Renal cortex interstitium (tissue), 11 donors: ENCODE data around the gene FAM174C. TPM values are rescaled to one million over a fixed set of nuclear protein-coding genes. Genes with fewer than 3 reads are reported as not detected.

ENCODE experiments used
- DNase-seq, 11 donors: peaks; one replicate each; pipeline ENCODE4 v3.0.0-alpha.2; 2013; ENCODE audit warnings: low read depth in 9 of 11, low spot score in 4 of 11; ENCODE audit errors: extremely low read depth in 1 of 11
- polyA plus RNA-seq, 3 donors: library from polyadenylated mRNA; unstranded; fragments of 120-200 nt; gene quantifications; one replicate each; pipeline ENCODE4 v1.2.1, GENCODE V29; 2013; ENCODE audit not compliant: insufficient read length in 3 of 3

Gene FAM174C
- polyA plus RNA-seq, 3 donors = 14.8 to 25.6 (median 21.3) TPM

DNA sequence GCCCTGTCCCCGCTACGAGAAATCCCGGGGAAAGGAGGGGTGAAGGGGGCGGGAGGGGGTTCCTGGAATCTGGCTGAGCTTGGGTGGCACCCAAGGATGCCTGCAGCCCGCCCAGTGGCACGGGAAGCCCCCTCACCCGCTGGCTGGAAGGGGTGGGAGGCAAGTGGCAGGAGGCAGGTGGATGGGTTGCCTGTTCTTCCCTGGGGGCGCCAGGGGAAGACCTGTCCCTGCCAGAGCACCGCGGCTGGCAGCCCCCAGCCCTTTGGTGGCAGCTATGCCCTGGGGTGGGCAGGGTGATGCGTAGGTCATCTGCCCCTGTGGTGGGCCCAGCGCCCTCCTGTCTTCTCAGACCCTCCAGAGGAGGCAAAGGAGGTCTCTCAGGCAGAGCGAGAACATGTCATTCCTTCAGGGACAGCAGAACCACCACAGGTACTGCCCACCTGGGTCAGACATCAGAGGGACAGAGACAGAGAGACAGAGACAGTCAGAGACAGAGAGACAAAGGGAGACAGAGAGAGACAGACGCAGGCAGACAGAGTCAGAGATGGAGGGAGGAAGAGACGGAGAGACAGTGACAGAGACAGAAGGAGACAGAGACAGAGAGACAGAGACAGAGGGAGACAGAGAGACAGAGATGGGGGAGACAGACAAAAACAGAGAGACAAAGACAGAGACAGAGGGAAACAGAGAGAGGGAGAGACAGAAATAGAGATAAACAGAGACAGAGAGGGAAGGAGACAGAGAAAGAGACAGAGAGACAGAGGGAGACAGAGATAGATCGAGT lies 47.1 kb downstream of the FAM174C start:
- DNase-seq = no peak

DNA sequence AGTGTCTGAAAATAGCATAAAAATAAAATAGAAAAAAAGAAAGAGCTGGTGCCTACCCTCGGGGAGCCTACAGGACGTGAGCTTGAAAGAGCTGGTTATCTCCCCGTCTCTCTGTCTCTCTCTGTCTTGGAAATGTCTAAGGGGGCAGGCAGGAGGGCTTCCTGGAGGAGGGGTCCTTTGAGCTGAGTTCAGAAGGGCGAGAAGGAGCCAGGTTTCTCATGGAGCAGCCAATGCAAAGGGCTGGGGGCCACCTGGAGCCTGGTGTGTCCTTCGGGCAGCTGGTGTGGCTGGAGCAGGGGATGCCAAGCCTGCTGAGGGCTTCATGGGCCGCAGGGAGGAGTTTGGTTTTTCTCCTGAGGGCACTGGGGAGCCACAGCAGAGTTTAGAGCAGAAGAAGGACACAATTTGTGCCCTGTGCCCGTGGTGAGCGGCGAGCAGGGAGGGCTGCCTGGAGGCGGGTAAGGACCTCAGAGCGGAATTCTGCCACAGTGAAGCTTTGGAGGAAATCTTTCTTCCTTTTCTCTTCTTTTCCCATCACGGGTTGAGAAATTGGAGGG lies 49.0 kb downstream of the FAM174C start:
- no peak for DNase-seq

- DNase-seq = peak in 10 of 11 donors; percentile 33 to 70 (median 58)
Measured at GRCh38 chr19:1324806-1325567, 49.7 kb downstream of the FAM174C start.

GRCh38 chr19:1325568-1326294 lies 50.4 kb downstream of the FAM174C start:
- DNase-seq = no peak

DNA sequence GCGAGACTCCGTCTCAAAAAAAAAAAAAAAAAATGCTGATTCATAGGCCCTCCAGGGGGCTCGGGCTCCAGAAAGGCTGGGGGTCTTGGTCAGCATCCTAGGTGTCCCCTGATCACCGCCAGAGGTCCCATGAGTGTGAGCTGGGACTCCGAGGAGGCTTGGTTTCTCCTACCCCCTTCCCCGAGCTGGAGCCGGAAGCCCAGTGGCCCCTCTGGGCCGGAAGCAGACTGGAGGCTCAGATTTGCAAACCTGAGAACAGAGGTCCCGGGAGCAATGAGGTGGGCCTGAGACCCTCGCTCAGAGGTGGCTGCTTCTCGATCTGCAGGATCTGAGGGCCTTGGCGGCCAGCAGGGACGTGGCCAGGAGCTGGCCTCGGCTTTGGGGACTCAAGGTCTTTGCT lies 51.8 kb downstream of the FAM174C start:
- no peak for DNase-seq

Other genes with a start within 250 kb of the FAM174C start
- gene CNN2, start 248.9 kb upstream of the FAM174C start, polyA plus RNA-seq = 100 to 1,000 TPM; 163 to 196 (median 180) TPM
- 10 to 100 TPM in 1 of 3 donors, 1 to 10 TPM in 2; 7.2 to 10.1 (median 8.2) TPM for gene ABCA7, start 235.4 kb upstream of the FAM174C start, polyA plus RNA-seq
- gene ARHGAP45, start 208.4 kb upstream of the FAM174C start, polyA plus RNA-seq = 10 to 100 TPM in 2 of 3 donors, 1 to 10 TPM in 1; 8.5 to 15.7 (median 15.4) TPM
- gene POLR2E, start 180.2 kb upstream of the FAM174C start, polyA plus RNA-seq = 100 to 1,000 TPM; 120 to 167 (median 144) TPM
- gene GPX4, start 171.5 kb upstream of the FAM174C start, polyA plus RNA-seq = 100 to 1,000 TPM; 237 to 269 (median 243) TPM
- 10 to 100 TPM; 14.9 to 23.6 (median 18.3) TPM for gene SBNO2, start 101.3 kb upstream of the FAM174C start, polyA plus RNA-seq
- 10 to 100 TPM; 56.8 to 62.2 (median 59.0) TPM for gene STK11, start 69.8 kb upstream of the FAM174C start, polyA plus RNA-seq
- gene CBARP, start 37.5 kb upstream of the FAM174C start, polyA plus RNA-seq = 1 to 10 TPM; 1.5 to 8.7 (median 2.0) TPM
- 100 to 1,000 TPM in 2 of 3 donors, 10 to 100 TPM in 1; 82.2 to 145 (median 129) TPM for gene ATP5F1D, start 33.8 kb upstream of the FAM174C start, polyA plus RNA-seq
- gene MIDN, start 26.9 kb upstream of the FAM174C start, polyA plus RNA-seq = 10 to 100 TPM; 42.1 to 70.7 (median 67.6) TPM
- 100 to 1,000 TPM; 803 to 982 (median 849) TPM for gene CIRBP, start 6.2 kb upstream of the FAM174C start, polyA plus RNA-seq
- gene EFNA2, start 10.3 kb downstream of the FAM174C start, polyA plus RNA-seq = 1 to 10 TPM; 1.5 to 3.8 (median 3.6) TPM
- gene NDUFS7, start 108.4 kb downstream of the FAM174C start, polyA plus RNA-seq = 10 to 100 TPM; 39.5 to 84.1 (median 76.6) TPM
- gene GAMT, start 126.0 kb downstream of the FAM174C start, polyA plus RNA-seq = 10 to 100 TPM; 25.6 to 39.6 (median 37.4) TPM
- gene DAZAP1, start 132.1 kb downstream of the FAM174C start, polyA plus RNA-seq = 100 to 1,000 TPM in 1 of 3 donors, 10 to 100 TPM in 2; 79.6 to 103 (median 90.2) TPM
- gene RPS15, start 162.9 kb downstream of the FAM174C start, polyA plus RNA-seq = 100 to 1,000 TPM; 587 to 892 (median 766) TPM
- 1 to 10 TPM; 1.2 to 1.9 (median 1.5) TPM for gene APC2, start 174.6 kb downstream of the FAM174C start, polyA plus RNA-seq
- gene C19orf25, start 203.7 kb downstream of the FAM174C start, polyA plus RNA-seq = 10 to 100 TPM; 17.0 to 33.0 (median 31.3) TPM
- 10 to 100 TPM in 1 of 3 donors, 1 to 10 TPM in 2; 4.4 to 11.4 (median 7.8) TPM for gene PCSK4, start 214.8 kb downstream of the FAM174C start, polyA plus RNA-seq
- gene REEP6, start 215.7 kb downstream of the FAM174C start, polyA plus RNA-seq = 10 to 100 TPM; 14.5 to 28.1 (median 23.8) TPM
- 1 to 10 TPM in 1 of 3 donors, under 1 TPM in 2; 0.47 to 1.2 (median 0.62) TPM for gene ADAMTSL5, start 237.5 kb downstream of the FAM174C start, polyA plus RNA-seq
- gene PLK5, start 248.5 kb downstream of the FAM174C start, polyA plus RNA-seq = under 1 TPM; 0.11 to 0.45 (median 0.14) TPM